Fibroblast of villous mesenchyme (primary cell): ENCODE data around the gene TJP1. TPM values are rescaled to one million over a fixed set of nuclear protein-coding genes. Genes with fewer than 3 reads are reported as not detected.

Experiments used
- DNase-seq: peaks from one replicate; pipeline ENCODE4 v3.0.0-alpha.2; 2010; ENCODE audit warnings: low read depth
- H3K4me3 ChIP-seq: 2 replicates; pipeline ENCODE4 v1.5.1; 2011; ENCODE audit warnings: low read depth, mild to moderate bottlenecking, low read length
- CTCF ChIP-seq: IDR thresholded peaks from 2 replicates; pipeline ENCODE4 v1.5.1; 2012; ENCODE audit warnings: low read depth, mild to moderate bottlenecking, low read length; ENCODE audit not compliant: insufficient read depth
- total RNA-seq: library from RNA; depleted of rRNA; stranded (reverse); fragments of >200 nt; gene quantifications from 2 replicates; pipeline ENCODE4 v1.2.3, GENCODE V29; 2012

TJP1 gene
- total RNA-seq, 1 donor = 103 TPM

GRCh38 chr15:29712149-29712885 is 110.0 kb downstream of the TJP1 start:
- TF ChIP-seq CTCF = no peak
- no peak for DNase-seq
- H3K4me3 ChIP-seq = no peak overlapping the region

- H3K4me3 ChIP-seq = no peak overlapping the region
- no peak for TF ChIP-seq CTCF
- no peak for DNase-seq
Observed at GRCh38 chr15:29711531-29711930, 110.7 kb downstream of the TJP1 start.

- no peak overlapping the region for H3K4me3 ChIP-seq
- no peak for TF ChIP-seq CTCF
- DNase-seq = peak; percentile 42
Observed at GRCh38 chr15:29708519-29708918, 113.7 kb downstream of the TJP1 start.

- H3K4me3 ChIP-seq = no peak overlapping the region
- DNase-seq = no peak
- TF ChIP-seq CTCF = no peak
Observed at GRCh38 chr15:29704950-29705597, 117.2 kb downstream of the TJP1 start.

- no peak for TF ChIP-seq CTCF
- H3K4me3 ChIP-seq = no peak overlapping the region
- DNase-seq = no peak
Observed at GRCh38 chr15:29701151-29701550, 121.1 kb downstream of the TJP1 start.

GRCh38 chr15:29700296-29700695 is 122.0 kb downstream of the TJP1 start:
- no peak for TF ChIP-seq CTCF
- no peak overlapping the region for H3K4me3 ChIP-seq
- no peak for DNase-seq
